ENCODE results near the gene PLXNA2.

Gene PLXNA2

GRCh38 chr1:208051651-208052050 is 192.5 kb downstream of the PLXNA2 start:
- no peak for DNase-seq (ENCODE audit: low read depth, low spot score)

DNA sequence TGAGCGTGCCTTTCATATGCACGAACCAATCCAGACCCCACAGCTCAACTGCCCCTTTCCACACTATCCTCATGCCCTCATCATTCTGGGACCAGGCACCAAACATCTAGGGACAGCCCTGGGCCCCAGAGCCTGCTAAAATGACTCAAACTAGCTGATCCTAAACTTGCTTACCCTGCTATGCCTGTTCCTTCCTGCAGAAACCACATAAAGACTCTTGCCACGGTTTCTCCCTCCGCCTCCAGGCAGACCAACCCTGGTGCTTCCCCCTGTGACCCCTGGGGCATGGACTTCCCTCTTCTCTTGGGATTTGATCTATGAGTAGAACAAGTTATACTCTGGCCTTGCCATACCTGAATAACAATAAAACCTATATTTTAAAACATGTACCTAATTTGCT is 195.3 kb downstream of the PLXNA2 start:
- DNase-seq (ENCODE audit: low read depth, low spot score) = no peak

GRCh38 chr1:208047975-208048374 is 196.2 kb downstream of the PLXNA2 start:
- DNase-seq (ENCODE audit: low read depth, low spot score) = no peak

- peak; percentile 55 for DNase-seq (ENCODE audit: low read depth, low spot score)
Measured at GRCh38 chr1:208047476-208047934, 196.7 kb downstream of the PLXNA2 start.

DNA sequence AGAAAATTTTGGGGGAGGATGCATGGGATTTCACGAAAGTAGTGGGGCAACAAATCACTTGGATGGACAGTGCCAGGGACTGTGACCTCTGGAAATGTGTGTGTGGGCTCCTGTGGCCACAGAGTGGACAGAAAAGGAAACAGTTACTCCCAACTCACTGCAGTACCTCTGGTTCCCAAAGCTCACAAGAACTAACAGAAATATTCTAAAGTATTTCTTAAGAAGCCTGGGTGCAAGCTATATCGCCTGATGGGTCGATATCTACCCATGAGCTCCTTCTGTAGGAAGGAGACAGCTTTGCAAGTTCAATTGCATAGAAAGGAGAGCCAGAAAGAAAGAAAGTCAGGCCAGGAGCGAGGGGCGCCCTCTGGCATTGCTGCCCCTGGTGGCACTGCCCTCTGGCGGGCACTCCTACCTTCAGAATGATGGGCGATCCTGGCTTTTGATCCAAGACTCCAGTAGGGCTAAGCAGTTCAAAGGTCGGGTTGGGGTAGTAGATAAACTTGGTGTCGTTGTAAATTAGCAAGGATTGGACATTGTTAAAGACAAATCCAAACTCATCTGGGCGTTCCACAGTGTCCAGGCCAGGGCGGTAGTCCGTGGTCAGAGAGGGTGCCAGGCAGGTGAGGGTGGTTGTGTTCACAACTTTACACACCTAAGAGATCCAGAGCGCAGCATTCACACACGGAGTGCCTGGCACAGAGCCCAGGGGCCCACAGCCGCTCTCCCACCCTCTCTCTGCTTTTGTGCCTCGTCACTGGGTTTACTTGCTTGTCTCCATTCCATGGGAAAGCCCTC is 198.5 kb downstream of the PLXNA2 start:
- no peak for DNase-seq (ENCODE audit: low read depth, low spot score)

DNA sequence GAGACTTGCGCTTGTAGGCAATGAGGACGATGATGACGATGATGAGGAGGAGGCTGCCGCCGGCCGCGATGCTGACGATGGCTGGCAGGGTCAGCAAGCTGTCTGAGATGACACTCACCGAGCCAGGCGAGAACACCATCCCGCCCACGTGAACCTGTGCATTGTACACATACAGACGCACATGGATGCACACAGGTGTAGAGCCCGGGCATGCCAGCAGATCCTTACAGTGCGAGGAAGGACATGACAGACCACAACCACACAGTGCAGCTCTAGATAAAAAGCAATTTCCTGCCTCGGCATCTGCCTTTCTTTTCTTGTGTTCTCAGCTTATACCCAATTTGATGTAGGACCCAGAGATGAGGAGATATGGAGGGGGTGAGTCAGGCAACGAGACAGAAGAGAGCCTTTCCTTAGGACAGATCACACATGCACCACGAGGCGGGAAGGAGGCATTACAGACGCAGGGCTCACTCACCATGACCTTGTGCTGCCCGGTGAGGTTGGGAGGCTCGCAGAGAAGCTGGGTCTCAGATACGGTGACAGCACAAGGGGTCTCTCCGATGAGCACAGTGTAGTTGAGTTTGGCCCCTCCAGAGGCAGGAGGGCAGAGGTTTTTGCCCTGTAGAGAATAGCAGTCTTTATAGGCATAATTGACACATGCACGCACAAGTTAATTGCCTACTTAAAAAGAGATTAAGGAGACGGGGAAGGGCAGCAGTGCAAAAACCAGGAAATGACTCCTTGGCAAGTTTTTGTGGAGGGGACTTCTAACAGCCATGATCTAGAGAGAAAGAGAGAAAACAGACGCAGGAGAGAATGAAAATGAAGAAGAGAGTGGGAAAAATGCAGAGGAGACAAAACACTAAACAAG is 199.4 kb downstream of the PLXNA2 start:
- no peak for DNase-seq (ENCODE audit: low read depth, low spot score)

GRCh38 chr1:208043691-208044181 is 200.4 kb downstream of the PLXNA2 start:
- DNase-seq (ENCODE audit: low read depth, low spot score) = no peak

GRCh38 chr1:208042868-208043267 is 201.3 kb downstream of the PLXNA2 start:
- DNase-seq (ENCODE audit: low read depth, low spot score) = no peak

DNA sequence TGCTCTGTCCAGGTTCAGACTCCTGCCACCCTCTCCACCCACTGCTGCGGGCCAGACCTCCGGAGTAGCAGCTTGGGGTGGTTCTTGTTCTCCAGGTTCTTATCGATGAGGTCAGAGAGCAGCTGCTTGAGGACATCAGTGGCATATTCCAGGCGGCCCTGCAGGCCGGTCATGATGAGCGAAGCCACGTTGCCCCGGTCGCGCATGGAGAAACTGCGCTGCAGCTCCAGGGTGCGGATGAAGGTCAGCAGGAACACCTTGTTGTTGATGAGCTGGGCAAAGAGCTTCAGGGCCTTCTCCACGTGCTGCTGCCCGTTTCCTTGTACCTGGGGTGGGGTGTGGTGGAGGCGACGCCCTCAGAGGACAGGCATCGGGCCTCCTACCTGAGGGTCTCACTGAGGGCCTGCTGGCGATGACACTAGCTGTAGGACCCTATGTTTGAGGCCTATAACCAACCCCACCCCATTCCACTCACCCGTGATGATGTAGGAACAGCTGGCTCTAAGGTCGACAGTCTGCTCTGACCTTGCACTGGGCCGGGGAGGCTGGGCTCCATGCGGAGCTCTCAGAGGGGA is 202.1 kb downstream of the PLXNA2 start:
- DNase-seq (ENCODE audit: low read depth, low spot score) = no peak

- no peak for DNase-seq (ENCODE audit: low read depth, low spot score)
Measured at GRCh38 chr1:208041505-208041904, 202.7 kb downstream of the PLXNA2 start.

GRCh38 chr1:208040821-208041297 is 203.3 kb downstream of the PLXNA2 start:
- no peak for DNase-seq (ENCODE audit: low read depth, low spot score)

- no peak for DNase-seq (ENCODE audit: low read depth, low spot score)
Measured at GRCh38 chr1:208039536-208040332, 204.4 kb downstream of the PLXNA2 start.

GRCh38 chr1:208038303-208038702 is 205.9 kb downstream of the PLXNA2 start:
- DNase-seq (ENCODE audit: low read depth, low spot score) = no peak

GRCh38 chr1:208036918-208037766 is 207.0 kb downstream of the PLXNA2 start:
- DNase-seq (ENCODE audit: low read depth, low spot score) = no peak

DNA sequence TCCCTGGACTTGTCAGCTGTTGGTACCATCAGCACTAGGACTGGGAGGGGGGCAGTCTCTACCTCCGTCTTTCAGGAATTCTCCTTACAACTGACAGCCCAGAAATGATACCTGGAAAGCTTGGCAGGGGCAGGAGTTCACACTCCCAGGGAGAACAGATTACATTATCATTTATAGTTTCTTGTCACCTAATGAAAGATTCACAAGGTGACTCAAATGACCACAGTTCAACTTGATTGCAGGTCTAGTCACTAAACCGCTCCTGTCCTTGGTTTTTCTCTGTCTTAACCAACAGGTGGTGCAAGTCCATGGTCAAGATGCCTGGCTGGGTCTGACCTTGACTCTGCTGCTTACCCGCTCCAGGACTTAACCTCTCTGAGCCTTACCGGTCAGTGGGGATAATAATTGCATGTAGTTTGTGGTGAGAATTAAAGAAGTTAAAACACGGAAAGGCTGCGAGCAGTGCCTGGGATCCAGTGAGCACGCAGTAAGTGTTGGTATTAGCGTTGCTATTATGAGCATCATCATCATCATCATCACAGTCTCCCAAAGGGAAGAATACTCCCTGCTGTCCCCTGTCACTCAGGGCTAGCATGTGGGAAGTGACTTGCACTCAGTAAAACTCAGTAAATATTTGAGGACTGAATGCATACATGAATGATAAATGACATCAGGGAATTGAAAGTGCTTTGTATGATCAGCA is 207.9 kb downstream of the PLXNA2 start:
- DNase-seq (ENCODE audit: low read depth, low spot score) = no peak

DNA sequence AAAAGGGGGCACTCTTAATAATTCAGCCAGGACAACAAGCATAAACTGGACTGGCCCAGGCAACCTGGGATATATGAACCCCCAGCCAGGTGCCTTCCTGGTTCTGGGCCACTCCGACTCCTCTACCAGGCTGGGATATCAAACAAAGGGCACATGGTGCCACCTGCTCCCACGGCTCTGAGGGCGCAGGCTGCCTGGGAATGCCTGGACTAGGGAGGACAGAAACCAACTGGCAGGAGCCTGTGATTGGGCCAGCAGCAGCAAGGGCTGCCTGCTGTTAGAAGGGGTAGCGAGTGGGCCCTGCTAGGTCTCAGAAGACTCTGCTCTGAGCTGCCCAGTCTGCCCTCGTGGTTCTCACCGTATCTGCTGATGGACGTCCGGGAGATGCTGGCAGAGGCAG is 210.0 kb downstream of the PLXNA2 start:
- no peak for DNase-seq (ENCODE audit: low read depth, low spot score)

- no peak for DNase-seq (ENCODE audit: low read depth, low spot score)
Measured at GRCh38 chr1:208033236-208033635, 210.9 kb downstream of the PLXNA2 start.

DNA sequence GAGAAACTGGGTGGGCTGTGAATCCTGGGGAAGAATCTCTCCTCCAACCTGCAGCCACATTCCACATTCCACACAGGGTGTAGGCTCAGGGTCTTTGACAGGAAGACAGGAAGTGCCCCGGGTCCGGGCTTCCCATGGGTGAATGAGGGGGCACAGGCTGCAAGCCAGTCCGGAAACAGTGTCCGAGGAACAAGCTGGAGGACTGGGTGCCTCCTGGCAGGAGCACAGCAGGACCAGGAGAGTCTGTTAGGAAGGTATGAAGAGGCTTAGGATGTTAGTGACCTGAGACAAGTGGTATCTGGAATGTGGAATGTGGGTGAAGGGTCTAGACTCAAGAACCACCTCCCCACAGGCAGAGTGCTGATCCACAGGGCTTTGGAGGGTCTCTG is 212.3 kb downstream of the PLXNA2 start:
- DNase-seq (ENCODE audit: low read depth, low spot score) = no peak

DNA sequence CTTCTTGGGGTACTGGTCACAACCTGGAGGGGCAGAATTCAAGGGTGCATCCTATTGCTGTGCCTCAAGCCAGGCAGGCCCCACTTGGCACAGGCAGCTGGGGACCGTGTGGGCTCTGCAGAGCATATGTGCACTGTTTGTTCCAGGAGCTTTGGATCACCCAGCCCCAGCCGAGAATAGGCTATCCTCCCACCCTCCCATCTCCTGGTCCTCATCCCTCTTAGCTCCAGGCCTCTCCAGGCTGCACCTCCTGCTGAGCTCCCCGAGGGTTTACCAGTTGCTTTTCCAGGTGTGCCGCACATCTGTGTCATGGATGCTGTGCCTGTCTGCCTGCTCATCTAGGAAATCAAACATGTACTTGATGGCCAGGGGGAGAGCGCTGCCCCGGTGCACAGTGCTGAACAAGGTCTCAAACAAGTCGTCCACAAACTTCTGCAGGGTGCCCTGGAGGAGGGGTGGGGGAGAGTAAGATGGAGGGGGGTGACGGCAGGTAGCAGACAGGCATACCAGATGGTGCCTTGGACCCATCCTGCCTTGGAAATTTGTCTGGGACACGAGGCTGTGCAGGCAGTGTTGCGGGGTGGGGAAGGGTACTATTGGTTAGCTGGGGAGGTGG is 212.8 kb downstream of the PLXNA2 start:
- DNase-seq (ENCODE audit: low read depth, low spot score) = no peak

Data from smooth muscle cell of the brain vasculature (primary cell).